Measurements from ENCODE around the gene DHFR.

Gene DHFR

DNA sequence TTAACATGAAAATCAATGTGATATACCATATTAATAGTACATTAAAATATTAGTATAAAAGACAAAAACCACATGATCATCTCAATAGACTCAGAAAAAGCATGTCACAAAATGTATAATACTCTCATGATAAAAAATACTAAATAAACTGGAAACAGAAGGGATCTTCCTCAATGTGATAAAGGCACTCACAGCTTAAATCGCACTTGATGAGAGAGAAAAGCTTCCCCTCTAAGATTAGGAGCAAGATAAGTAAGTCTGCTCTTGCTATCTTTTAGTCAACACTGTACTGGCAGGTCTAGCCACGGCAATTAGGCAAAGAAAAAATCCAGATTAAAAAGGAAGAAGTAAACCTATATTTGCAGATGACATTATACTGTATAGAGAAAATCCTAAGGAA, 22.1 kb downstream of the DHFR start:
- TF ChIP-seq ZFP30 (CRISPR knock-in tag; IDR thresholded peaks at IDR 0.05) (no peak), ZNF565 (CRISPR knock-in tag; conservative IDR thresholded peaks at IDR 0.05; ENCODE audit: low read depth) (no peak), ZNF70 (CRISPR knock-in tag; IDR thresholded peaks at IDR 0.05) (no peak), ARNTL (CRISPR knock-in tag; IDR thresholded peaks at IDR 0.05; ENCODE audit: borderline replicate concordance, low read depth) (no peak), ZFP3 (CRISPR knock-in tag; IDR thresholded peaks at IDR 0.05) (no peak), ISL1 (CRISPR knock-in tag; IDR thresholded peaks at IDR 0.05) (no peak), TOX (CRISPR knock-in tag; IDR thresholded peaks at IDR 0.05; ENCODE audit: borderline replicate concordance) (no peak), ZC3H10 (CRISPR knock-in tag; IDR thresholded peaks at IDR 0.05) (no peak), GLIS3 (CRISPR knock-in tag; IDR thresholded peaks at IDR 0.05) (no peak), BACH2 (CRISPR knock-in tag; IDR thresholded peaks at IDR 0.05; ENCODE audit: borderline replicate concordance) (no peak), SNAI2 (CRISPR knock-in tag; IDR thresholded peaks at IDR 0.05) (no peak), OSR1 (CRISPR knock-in tag; IDR thresholded peaks at IDR 0.05) (no peak), ESRRG (CRISPR knock-in tag; IDR thresholded peaks at IDR 0.05) (no peak), TCF4 (CRISPR knock-in tag; IDR thresholded peaks at IDR 0.05; ENCODE audit: borderline replicate concordance) (no peak), RARB (CRISPR knock-in tag; IDR thresholded peaks at IDR 0.05) (no peak), PPARA (CRISPR knock-in tag; IDR thresholded peaks at IDR 0.05; ENCODE audit: borderline replicate concordance) (no peak), CSDC2 (CRISPR knock-in tag; IDR thresholded peaks at IDR 0.05) (no peak)
- TF ChIP-seq, protein P1, sequence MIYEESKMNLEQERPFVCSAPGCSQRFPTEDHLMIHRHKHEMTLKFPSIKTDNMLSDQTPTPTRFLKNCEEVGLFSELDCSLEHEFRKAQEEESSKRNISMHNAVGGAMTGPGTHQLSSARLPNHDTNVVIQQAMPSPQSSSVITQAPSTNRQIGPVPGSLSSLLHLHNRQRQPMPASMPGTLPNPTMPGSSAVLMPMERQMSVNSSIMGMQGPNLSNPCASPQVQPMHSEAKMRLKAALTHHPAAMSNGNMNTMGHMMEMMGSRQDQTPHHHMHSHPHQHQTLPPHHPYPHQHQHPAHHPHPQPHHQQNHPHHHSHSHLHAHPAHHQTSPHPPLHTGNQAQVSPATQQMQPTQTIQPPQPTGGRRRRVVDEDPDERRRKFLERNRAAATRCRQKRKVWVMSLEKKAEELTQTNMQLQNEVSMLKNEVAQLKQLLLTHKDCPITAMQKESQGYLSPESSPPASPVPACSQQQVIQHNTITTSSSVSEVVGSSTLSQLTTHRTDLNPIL (CRISPR knock-in tag; IDR thresholded peaks at IDR 0.05; ENCODE audit: low read depth), result no peak
- TF ChIP-seq, protein P2, sequence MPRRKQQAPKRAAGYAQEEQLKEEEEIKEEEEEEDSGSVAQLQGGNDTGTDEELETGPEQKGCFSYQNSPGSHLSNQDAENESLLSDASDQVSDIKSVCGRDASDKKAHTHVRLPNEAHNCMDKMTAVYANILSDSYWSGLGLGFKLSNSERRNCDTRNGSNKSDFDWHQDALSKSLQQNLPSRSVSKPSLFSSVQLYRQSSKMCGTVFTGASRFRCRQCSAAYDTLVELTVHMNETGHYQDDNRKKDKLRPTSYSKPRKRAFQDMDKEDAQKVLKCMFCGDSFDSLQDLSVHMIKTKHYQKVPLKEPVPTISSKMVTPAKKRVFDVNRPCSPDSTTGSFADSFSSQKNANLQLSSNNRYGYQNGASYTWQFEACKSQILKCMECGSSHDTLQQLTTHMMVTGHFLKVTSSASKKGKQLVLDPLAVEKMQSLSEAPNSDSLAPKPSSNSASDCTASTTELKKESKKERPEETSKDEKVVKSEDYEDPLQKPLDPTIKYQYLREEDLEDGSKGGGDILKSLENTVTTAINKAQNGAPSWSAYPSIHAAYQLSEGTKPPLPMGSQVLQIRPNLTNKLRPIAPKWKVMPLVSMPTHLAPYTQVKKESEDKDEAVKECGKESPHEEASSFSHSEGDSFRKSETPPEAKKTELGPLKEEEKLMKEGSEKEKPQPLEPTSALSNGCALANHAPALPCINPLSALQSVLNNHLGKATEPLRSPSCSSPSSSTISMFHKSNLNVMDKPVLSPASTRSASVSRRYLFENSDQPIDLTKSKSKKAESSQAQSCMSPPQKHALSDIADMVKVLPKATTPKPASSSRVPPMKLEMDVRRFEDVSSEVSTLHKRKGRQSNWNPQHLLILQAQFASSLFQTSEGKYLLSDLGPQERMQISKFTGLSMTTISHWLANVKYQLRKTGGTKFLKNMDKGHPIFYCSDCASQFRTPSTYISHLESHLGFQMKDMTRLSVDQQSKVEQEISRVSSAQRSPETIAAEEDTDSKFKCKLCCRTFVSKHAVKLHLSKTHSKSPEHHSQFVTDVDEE (CRISPR knock-in tag; IDR thresholded peaks at IDR 0.05), result no peak
- TF ChIP-seq, protein P3, sequence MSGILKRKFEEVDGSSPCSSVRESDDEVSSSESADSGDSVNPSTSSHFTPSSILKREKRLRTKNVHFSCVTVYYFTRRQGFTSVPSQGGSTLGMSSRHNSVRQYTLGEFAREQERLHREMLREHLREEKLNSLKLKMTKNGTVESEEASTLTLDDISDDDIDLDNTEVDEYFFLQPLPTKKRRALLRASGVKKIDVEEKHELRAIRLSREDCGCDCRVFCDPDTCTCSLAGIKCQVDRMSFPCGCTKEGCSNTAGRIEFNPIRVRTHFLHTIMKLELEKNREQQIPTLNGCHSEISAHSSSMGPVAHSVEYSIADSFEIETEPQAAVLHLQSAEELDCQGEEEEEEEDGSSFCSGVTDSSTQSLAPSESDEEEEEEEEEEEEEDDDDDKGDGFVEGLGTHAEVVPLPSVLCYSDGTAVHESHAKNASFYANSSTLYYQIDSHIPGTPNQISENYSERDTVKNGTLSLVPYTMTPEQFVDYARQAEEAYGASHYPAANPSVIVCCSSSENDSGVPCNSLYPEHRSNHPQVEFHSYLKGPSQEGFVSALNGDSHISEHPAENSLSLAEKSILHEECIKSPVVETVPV (CRISPR knock-in tag; IDR thresholded peaks at IDR 0.05), result no peak

DNA sequence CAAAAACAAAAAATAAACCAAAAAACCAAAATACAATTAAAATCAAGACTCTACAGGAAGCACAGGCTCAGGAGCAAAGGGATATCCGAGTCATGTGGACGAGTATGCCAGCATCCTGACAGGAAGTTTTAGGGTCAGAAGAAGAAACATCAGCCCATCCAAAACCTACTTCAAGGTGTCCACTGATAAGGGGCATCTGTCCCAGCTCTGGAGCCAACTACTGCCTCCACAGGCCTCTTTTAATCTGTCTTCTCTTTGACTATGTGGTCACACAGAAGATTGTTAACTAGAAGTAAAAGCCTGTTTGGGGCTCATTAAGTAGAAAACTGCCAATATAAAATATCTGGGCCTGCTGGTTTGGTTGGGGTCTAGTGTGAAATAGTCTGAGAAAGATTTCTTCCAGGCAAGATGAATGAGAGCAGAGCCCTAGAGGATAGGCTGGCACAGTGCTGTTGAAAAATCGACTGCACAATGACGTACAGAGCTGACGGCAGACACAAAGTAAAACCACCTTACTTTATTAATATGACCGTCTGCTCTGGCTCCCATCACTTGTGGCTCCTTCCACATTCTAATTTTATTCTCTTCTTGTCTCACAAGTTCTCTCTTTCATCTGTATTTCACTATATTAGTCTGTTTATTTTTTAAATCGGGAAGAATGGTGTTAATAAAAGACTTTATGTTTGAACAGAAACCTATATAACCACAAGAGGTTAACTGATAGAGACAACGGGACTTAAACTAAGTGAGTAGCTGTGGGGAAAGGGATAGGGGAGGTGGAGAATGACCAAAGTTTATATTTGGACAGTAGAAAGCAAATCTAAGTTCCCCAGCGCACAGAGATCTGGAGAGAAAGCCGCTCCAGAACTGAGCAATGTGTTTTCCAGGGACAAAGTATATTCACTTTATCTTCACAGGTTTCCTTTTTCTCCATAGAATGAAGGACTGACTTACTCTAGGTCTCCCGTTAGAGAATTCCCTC, 23.2 kb downstream of the DHFR start:
- TF ChIP-seq ZNF8 (CRISPR knock-in tag; IDR thresholded peaks at IDR 0.05), result no peak
- TF ChIP-seq, protein P4, sequence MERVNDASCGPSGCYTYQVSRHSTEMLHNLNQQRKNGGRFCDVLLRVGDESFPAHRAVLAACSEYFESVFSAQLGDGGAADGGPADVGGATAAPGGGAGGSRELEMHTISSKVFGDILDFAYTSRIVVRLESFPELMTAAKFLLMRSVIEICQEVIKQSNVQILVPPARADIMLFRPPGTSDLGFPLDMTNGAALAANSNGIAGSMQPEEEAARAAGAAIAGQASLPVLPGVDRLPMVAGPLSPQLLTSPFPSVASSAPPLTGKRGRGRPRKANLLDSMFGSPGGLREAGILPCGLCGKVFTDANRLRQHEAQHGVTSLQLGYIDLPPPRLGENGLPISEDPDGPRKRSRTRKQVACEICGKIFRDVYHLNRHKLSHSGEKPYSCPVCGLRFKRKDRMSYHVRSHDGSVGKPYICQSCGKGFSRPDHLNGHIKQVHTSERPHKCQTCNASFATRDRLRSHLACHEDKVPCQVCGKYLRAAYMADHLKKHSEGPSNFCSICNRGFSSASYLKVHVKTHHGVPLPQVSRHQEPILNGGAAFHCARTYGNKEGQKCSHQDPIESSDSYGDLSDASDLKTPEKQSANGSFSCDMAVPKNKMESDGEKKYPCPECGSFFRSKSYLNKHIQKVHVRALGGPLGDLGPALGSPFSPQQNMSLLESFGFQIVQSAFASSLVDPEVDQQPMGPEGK (CRISPR knock-in tag; IDR thresholded peaks at IDR 0.05; ENCODE audit: borderline replicate concordance), result no peak
- no peak for TF ChIP-seq SNAI2 (CRISPR knock-in tag; IDR thresholded peaks at IDR 0.05)
- no peak for TF ChIP-seq CSDC2 (CRISPR knock-in tag; IDR thresholded peaks at IDR 0.05)
- no peak for TF ChIP-seq ZC3H10 (CRISPR knock-in tag; IDR thresholded peaks at IDR 0.05)
- TF ChIP-seq, protein P5, sequence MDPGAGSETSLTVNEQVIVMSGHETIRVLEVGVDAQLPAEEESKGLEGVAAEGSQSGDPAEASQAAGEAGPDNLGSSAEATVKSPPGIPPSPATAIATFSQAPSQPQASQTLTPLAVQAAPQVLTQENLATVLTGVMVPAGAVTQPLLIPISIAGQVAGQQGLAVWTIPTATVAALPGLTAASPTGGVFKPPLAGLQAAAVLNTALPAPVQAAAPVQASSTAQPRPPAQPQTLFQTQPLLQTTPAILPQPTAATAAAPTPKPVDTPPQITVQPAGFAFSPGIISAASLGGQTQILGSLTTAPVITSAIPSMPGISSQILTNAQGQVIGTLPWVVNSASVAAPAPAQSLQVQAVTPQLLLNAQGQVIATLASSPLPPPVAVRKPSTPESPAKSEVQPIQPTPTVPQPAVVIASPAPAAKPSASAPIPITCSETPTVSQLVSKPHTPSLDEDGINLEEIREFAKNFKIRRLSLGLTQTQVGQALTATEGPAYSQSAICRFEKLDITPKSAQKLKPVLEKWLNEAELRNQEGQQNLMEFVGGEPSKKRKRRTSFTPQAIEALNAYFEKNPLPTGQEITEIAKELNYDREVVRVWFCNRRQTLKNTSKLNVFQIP (CRISPR knock-in tag; IDR thresholded peaks at IDR 0.05; ENCODE audit: borderline replicate concordance, low read depth), result no peak
- TF ChIP-seq PPARA (CRISPR knock-in tag; IDR thresholded peaks at IDR 0.05; ENCODE audit: borderline replicate concordance), result no peak
- no peak for TF ChIP-seq GLIS3 (CRISPR knock-in tag; IDR thresholded peaks at IDR 0.05)
- no peak for TF ChIP-seq TCF4 (CRISPR knock-in tag; IDR thresholded peaks at IDR 0.05; ENCODE audit: borderline replicate concordance)
- no peak for TF ChIP-seq ZNF70 (CRISPR knock-in tag; IDR thresholded peaks at IDR 0.05)
- no peak for TF ChIP-seq ZFP3 (CRISPR knock-in tag; IDR thresholded peaks at IDR 0.05)
- TF ChIP-seq ESRRG (CRISPR knock-in tag; IDR thresholded peaks at IDR 0.05), result no peak

More for the DNA sequence above, 22.1 kb downstream of the DHFR start:
- no peak for ATAC-seq

More for the DNA sequence above, 23.2 kb downstream of the DHFR start:
- no peak for ATAC-seq
